Mammary epithelial cell (primary cell): ENCODE data around the gene ASH1L.

ENCODE experiments used
- CTCF ChIP-seq, 2 donors: IDR thresholded peaks in 1 of 2; conservative IDR thresholded peaks in 1 of 2; 2 replicates each; pipeline ENCODE4 v1.5.1; 2011 to 2012; ENCODE audit warnings: inconsistent platforms in 2 of 2, low read length in 2 of 2, mild to moderate bottlenecking in 2 of 2, control low read depth in 1 of 2, low read depth in 1 of 2; ENCODE audit not compliant: insufficient read depth in 1 of 2; ENCODE audit errors: extremely low read depth in 1 of 2
- EZH2 ChIP-seq: IDR thresholded peaks from 2 replicates; pipeline ENCODE4 v1.6.1; 2012; ENCODE audit warnings: low read length, inconsistent platforms, borderline replicate concordance

GRCh38 chr1:155485222-155485621 lies 77.4 kb downstream of the ASH1L start:
- no peak for TF ChIP-seq CTCF (conservative IDR thresholded peaks at IDR 0.05 in 1 of 2, IDR thresholded peaks at IDR 0.05 in 1 of 2; ENCODE audit: extremely low read depth in 1 of 2, insufficient read depth in 1 of 2, low read depth in 1 of 2, low read length in 2 of 2)
- TF ChIP-seq EZH2 = no peak
